GM19193 (cell line): Measurements from ENCODE around the gene FIGLA.

ENCODE experiments used
- POLR2A ChIP-seq: IDR thresholded peaks from 4 replicates; pipeline ENCODE4 v1.6.1; 2011; ENCODE audit not compliant: insufficient read depth, insufficient read length; ENCODE audit errors: extremely low read depth

Gene FIGLA

GRCh38 chr2:70789304-70790135 lies 923 bp downstream of the FIGLA start:
- TF ChIP-seq POLR2A: no peak

- TF ChIP-seq POLR2A: no peak
Measured at GRCh38 chr2:70785137-70785911, 5.1 kb downstream of the FIGLA start.

GRCh38 chr2:70784320-70784719 lies 6.1 kb downstream of the FIGLA start:
- TF ChIP-seq POLR2A: no peak

GRCh38 chr2:70779911-70780545 lies 10.4 kb downstream of the FIGLA start:
- TF ChIP-seq POLR2A: no peak

- no peak for TF ChIP-seq POLR2A
Measured at GRCh38 chr2:70779491-70779890, 11.0 kb downstream of the FIGLA start.

GRCh38 chr2:70778676-70779075 lies 11.8 kb downstream of the FIGLA start:
- no peak for TF ChIP-seq POLR2A

GRCh38 chr2:70777450-70777849 lies 13.0 kb downstream of the FIGLA start:
- no peak for TF ChIP-seq POLR2A

GRCh38 chr2:70776266-70776665 lies 14.2 kb downstream of the FIGLA start:
- TF ChIP-seq POLR2A: no peak

- no peak for TF ChIP-seq POLR2A
Measured at GRCh38 chr2:70775141-70775540, 15.3 kb downstream of the FIGLA start.

GRCh38 chr2:70772486-70773155 lies 17.8 kb downstream of the FIGLA start:
- TF ChIP-seq POLR2A: no peak

- TF ChIP-seq POLR2A: no peak
Measured at GRCh38 chr2:70771446-70771845, 19.0 kb downstream of the FIGLA start.

GRCh38 chr2:70769450-70769849 lies 21.0 kb downstream of the FIGLA start:
- TF ChIP-seq POLR2A: no peak

- no peak for TF ChIP-seq POLR2A
Measured at GRCh38 chr2:70768590-70769085, 21.8 kb downstream of the FIGLA start.

- no peak for TF ChIP-seq POLR2A
Measured at GRCh38 chr2:70767699-70768589, 22.5 kb downstream of the FIGLA start, which contains the start of gene ADD2. Gene ADD2, minus strand, starts transcription at chr2:70768200. Its CDS starts 61,792 bp downstream, at chr2:70706408.
